Measurements from ENCODE around the gene TMEM72. TPM values are rescaled to one million over a fixed set of nuclear protein-coding genes. Genes with fewer than 3 reads are reported as not detected.
A peak's percentile ranks its signal among the peaks of the same experiment; 100 is the strongest.

TMEM72 gene
- total and polyA plus RNA-seq, 2 of the 13 experiments (the other 11 are each of a cell fraction or from before 2014, with no cell fraction given): 0.04 TPM; not detected in 1

GRCh38 chr10:44952779-44953231 lies 41.7 kb downstream of the TMEM72 start (continued):
- TF ChIP-seq ZXDC (CRISPR knock-in tag; IDR thresholded peaks at IDR 0.05) (0 out of 2 replicates have a peak, but pooled peaks have one; percentile 33), ZNF878 (CRISPR knock-in tag; IDR thresholded peaks at IDR 0.05) (no peak), TSC22D2 (CRISPR knock-in tag; IDR thresholded peaks at IDR 0.05; ENCODE audit: borderline replicate concordance) (no peak), FOXO1 (CRISPR knock-in tag; IDR thresholded peaks at IDR 0.05) (0 out of 2 replicates have a peak, but pooled peaks have one; percentile 18), PITX1 (CRISPR knock-in tag; IDR thresholded peaks at IDR 0.05) (peak; percentile 33; the same call in 1 of the 2 replicates), IKZF5 (CRISPR knock-in tag; IDR thresholded peaks at IDR 0.05) (no peak), KDM2A (CRISPR knock-in tag; IDR thresholded peaks at IDR 0.05; ENCODE audit: borderline replicate concordance, low read depth) (no peak), DRAP1 (CRISPR knock-in tag; IDR thresholded peaks at IDR 0.05) (no peak), BORCS8-MEF2B (CRISPR knock-in tag; IDR thresholded peaks at IDR 0.05) (no peak), CBX2 (IDR thresholded peaks at IDR 0.05; ENCODE audit: low read depth, low read length) (no peak), CBX2 (CRISPR knock-in tag; IDR thresholded peaks at IDR 0.05; ENCODE audit: low read depth) (no peak), ZNF274 (CRISPR knock-in tag; IDR thresholded peaks at IDR 0.05) (no peak), HDAC2 (CRISPR knock-in tag; IDR thresholded peaks at IDR 0.05) (peak; percentile 45; the same call in 1 of the 2 replicates), NCOR1 (IDR thresholded peaks at IDR 0.05; ENCODE audit: borderline replicate concordance, low read length) (no peak; the same call in 1 of the 2 replicates), SP140L (CRISPR knock-in tag; IDR thresholded peaks at IDR 0.05; ENCODE audit: borderline replicate concordance) (no peak), JARID2 (CRISPR knock-in tag; IDR thresholded peaks at IDR 0.05; ENCODE audit: insufficient replicate concordance) (no peak), LRRFIP1 (CRISPR knock-in tag; conservative IDR thresholded peaks at IDR 0.05) (no peak), CREM (IDR thresholded peaks at IDR 0.05) (peak; percentile 35; the same call in 1 of the 2 replicates), CREM (CRISPR knock-in tag; IDR thresholded peaks at IDR 0.05) (no peak), PLSCR1 (CRISPR knock-in tag; IDR thresholded peaks at IDR 0.05; ENCODE audit: borderline replicate concordance) (no peak), TCF12 (IDR thresholded peaks at IDR 0.05) (no peak), TCF12 (CRISPR knock-in tag; IDR thresholded peaks at IDR 0.05) (no peak), KAT8 (CRISPR knock-in tag; IDR thresholded peaks at IDR 0.05) (no peak), BRD4 (CRISPR knock-in tag; IDR thresholded peaks at IDR 0.05) (no peak)
